Liver (tissue), 3 donors: ENCODE measurements around the gene MYO18B.

Experiments used
- ATF3 ChIP-seq: IDR thresholded peaks from 2 replicates; pipeline ENCODE4 v1.6.1; 2016; ENCODE audit warnings: antibody characterized with exemption
- CTCF ChIP-seq: fragments of 150-350 bp; IDR thresholded peaks from 2 replicates; pipeline ENCODE4 v1.5.1; 2017; ENCODE audit warnings: improper control_type of control experiment, low read depth, low read length; ENCODE audit not compliant: missing input control
- SP1 ChIP-seq: IDR thresholded peaks from 2 replicates; pipeline ENCODE4 v1.6.1; 2018; ENCODE audit warnings: antibody characterized with exemption, mild to moderate bottlenecking
- donor health status: healthy.
- donor health status: healthy.

DNA sequence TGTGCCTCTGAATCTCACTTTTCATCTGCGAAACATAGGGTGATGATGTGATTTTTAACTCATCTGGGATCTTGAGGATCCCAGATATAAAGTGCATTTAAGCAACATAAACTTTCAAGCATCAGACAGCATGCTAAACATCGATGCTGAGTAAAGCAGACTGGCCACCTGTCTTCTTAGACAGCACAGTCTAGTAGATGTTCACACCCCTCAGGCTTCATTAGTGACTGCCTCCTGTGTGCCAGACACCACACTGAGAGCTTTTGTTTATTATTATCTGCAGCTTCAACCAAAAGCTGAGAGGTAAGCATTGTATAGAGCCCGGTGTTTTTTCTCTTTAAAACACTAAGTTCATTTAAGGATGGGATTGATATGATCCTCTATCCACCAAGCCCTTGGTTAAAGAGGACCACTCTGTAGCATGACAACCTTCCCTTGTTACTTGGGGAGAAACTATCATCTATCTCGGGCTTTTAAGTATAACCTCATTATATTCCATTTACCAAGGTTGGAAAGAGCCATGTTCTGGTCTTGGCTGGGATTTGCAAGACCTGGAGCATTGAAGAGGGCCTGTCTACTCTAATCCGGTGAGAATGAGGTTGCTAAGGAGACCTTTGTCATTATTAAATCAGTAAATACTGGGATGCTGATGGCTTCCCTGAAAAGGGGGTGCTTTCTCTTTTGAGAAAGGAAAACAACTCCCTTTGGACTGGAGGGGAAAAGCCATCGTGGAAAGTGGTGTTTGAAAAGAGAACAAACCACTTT is 313.0 kb downstream of the MYO18B start:
- TF ChIP-seq CTCF = no peak
- no peak for TF ChIP-seq ATF3
- no peak for TF ChIP-seq SP1
